Anterior cingulate cortex (tissue), 58 donors: ENCODE data around the gene HOXD8.

Experiments
- DNase-seq, 58 donors: peaks; one replicate each; lab custom pipeline; 2025; lab: John Stamatoyannopoulos, UW

HOXD8 gene

GRCh38 chr2:176114120-176114929, 15.2 kb upstream of the HOXD8 start:
- no peak for DNase-seq

DNA sequence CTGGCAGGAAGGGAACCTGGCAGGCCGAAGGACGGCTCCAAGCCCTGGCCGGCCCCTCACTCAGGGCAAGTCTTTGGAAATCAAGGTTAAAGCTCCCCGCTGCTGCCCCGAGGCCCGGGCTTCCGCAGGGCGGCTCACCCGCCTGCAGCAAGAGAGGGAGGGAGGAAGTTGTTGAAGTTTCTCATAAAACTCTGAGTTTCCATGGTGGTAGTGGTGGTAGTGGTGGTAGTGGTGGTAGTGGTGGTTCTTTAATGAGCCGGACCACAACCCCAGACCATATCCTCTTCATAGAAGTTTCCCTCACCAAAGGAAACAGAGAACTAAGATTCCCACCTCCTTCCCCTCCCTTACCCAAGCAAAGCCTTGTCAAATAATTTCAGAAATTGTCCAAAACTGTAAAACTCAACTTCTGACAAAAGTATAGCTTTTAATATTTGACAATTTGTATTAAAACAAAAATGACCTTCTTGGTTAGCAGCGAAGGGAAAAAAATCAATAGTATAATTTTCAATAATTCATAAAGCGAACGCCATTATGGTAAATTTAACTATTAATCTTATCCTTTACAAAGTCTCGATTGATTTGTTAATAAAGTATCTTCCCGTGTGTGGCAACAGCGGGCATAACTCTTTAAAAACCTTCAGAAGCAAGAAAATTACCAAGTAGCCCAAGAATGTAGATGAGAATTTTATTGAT, 14.4 kb upstream of the HOXD8 start:
- no peak for DNase-seq

GRCh38 chr2:176115883-176116813, 13.4 kb upstream of the HOXD8 start, which contains the start of gene HOXD10:
Gene HOXD10 (plus strand): TSS chr2:176116778. CDS start chr2:176116834, 56 bp downstream.
- no peak for DNase-seq

DNA sequence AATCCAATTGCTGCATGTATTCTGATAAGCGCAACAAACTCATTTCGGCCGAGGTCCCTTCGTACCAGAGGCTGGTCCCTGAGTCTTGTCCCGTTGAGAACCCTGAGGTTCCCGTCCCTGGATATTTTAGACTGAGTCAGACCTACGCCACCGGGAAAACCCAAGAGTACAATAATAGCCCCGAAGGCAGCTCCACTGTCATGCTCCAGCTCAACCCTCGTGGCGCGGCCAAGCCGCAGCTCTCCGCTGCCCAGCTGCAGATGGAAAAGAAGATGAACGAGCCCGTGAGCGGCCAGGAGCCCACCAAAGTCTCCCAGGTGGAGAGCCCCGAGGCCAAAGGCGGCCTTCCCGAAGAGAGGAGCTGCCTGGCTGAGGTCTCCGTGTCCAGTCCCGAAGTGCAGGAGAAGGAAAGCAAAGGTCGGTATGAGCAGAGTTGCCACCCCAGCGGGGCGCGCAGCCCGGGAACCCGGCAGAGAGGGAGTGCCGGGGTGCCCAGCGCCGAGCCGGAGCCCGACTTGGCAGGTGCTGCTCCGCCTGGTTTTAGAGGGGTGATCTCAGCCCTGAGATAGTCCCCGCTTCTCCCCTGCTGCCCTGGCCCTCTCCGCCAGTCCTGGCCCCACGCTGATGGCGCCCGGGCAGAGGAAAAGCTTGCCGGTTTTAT, 12.2 kb upstream of the HOXD8 start:
- DNase-seq: no peak

GRCh38 chr2:176117823-176118371, 11.6 kb upstream of the HOXD8 start:
- DNase-seq: no peak

- no peak for DNase-seq
Measured at GRCh38 chr2:176118601-176119339, 10.7 kb upstream of the HOXD8 start.

GRCh38 chr2:176120364-176121189, 8.9 kb upstream of the HOXD8 start:
- DNase-seq: no peak

DNA sequence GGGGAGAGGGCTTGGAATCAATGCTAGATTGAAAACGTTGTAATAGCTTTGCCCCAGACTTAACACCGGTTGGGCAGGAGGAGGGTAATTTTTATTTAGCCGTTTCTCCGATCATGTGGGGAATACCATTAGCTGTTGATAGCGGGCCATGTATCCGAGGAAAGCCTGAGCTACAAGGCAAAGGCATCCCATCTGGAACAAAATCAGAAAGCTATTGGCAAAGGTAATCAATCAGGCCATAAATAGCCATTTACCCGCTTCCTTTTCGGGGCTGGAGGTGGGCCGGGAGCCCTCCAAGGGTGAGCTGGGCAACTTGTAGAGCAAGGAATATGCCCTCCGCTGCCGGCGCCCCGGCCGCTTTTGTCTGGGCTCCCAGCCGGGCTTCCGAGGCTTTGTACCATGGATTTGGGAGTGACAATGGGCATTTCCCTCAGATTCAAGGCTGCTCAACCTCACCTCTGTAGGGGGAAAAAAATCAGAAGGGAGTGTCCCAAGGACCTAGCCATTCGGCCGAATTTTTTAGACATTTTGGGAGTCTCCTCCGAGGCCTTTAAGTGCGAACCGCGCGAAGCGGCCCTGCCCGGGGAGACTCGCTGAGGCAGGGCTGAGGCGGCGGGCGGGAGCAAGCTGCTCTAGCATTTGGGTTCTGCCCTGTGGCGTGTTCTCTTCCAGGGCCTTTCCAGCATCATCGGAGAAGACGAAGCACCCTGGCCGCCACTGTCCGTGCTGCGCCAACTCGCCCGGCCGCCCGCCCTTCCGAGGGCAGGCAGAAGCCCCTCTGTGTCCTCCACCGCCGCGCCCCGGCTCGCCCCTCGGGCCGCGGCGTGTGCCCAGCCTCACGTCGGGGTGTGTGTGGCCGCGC, 8.1 kb upstream of the HOXD8 start:
- DNase-seq: no peak

DNA sequence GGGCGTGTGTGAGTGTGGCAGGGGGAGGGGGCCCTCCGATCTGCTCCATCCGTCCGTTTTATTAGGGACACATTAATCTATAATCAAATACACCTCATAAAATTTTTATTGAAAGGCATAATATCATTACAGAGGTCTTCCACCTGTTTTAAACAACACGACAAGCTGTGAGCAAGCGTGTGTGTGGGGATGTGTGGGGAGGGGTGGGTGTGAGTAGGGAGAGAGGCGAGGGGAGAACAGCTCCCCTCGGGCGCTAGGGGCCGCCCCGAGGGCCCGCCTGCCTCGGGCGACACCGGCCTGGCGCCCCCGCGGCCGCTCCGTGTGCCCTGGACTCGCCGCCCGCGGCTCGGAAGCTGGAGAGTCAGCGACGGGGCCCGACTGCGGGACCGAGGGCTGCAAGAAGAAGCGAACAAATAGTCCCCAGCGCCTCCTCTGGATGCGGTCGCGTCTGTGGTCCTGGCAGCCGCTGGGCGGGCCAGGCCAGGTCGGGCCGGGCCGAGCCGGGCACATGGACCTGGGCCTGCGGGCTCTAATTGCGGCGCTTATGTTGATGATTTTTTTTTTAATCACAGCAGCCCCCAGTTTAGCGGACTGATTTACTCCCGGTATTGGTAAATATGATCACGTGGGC, 7.3 kb upstream of the HOXD8 start:
- no peak for DNase-seq

- DNase-seq: no peak
Measured at GRCh38 chr2:176122683-176123410, 6.7 kb upstream of the HOXD8 start, which contains the start of gene HOXD9. Gene HOXD9 (plus strand): TSS chr2:176122719. CDS start chr2:176122769, 50 bp downstream.

GRCh38 chr2:176123411-176124109, 5.9 kb upstream of the HOXD8 start:
- DNase-seq: no peak

- DNase-seq: no peak
Measured at GRCh38 chr2:176124110-176124946, 5.2 kb upstream of the HOXD8 start.

DNA sequence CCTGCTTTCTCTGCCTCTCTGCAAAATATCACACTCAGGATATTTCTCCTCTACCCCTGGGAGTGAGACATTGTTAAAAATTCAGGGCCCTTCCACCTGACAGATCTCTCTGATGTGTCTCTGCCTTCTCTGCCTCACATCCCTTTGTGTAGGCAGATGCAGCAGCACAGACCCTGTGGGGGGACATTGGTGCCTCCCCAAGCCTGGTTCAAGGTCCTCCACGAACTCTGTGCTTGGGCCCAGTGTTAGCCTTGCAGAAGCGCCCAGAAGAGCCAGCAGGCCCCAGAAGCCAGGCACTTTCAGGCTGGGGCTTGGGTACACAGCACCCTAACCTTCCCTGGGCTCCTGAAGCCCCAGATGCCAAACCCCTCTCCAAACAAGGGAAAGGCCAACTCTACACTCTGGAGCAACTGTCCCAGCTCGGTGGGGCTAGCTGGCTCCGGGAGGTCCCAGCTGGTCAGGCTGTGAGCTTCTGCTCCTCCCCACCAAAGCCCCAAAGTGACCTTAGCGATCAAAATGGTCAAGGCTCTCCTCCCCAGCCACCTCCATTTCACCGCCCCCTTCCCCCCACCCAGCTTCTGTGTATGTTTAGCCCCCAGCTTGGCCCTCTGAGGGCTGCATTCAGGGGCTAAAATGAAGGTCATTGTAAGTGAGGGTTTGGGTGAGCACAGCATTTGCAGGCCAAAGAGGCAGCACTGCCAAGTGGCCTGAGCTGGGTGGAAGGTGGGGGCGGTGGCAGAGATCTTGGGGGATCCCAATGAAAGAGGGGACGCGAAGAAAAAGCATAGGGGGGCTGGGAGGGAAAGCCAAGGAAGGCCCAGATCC, 4.3 kb upstream of the HOXD8 start:
- DNase-seq: no peak

DNA sequence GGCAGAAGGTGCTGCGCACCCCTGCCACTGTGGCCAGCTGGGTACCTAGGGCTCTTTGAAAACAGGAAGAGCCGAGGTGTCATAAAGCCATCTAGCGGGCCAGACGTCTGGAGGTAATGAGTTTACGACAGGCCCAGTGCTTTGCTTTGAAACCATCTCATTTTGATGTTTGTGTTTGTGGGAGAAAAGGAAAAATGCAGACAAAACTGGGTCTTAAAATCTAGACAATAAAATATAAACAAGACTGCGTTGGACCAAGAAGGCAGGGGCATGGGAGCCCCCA, 3.8 kb upstream of the HOXD8 start:
- DNase-seq: no peak
